ENCODE results near the gene TCEA2. TPM values are rescaled to one million over a fixed set of nuclear protein-coding genes. Genes with fewer than 3 reads are reported as not detected.

Gene TCEA2
- total RNA-seq, 1 experiment from 2014 or later: 38.5 TPM

DNA sequence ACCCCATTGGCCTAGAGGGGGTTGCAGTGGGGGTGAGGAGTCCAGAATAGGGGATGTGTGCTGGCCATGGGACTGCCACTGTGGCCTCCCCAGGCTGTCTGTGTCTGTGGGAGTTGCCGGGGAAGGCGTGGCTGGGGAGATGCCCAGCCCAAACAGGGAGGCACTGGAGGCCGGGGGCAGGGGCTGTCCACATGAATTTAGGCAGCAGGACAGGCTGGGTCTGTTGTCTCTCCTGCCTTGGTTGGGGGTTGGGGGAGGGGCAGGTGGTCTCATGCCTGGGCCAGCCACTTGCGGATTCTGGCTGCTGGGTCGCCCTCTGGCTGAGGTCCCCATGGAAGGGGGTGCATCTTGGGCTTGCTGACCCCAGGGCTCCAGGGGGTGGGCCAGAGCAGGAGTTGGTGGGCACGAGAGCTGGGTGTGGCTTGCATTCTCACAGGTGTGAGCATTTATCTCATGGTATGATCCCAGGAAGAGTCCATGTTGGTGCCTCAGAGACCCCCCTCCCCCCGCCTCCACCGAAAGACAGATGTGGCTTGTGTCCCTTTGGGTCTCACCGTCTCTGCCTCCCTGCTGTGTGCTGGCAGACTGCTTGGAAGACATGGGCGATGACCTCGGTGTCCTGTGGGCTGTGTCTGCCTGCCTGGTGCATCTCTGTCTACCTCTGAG is 17.5 kb upstream of the TCEA2 start:
- Histone ChIP-seq H3K4me3 (ENCODE audit: low read depth in 2 of 2, low read length in 2 of 2) (no peak overlapping the region), H3K9me3 (ENCODE audit: control insufficient read depth, insufficient read depth, low read depth, low read length) (no peaks in the 10 kb centered on the region), H3K4me1 (ENCODE audit: control insufficient read depth, insufficient read depth, low read length) (peaks cover 39% of the 10 kb centered on the region), H3K27me3 (ENCODE audit: control insufficient read depth, insufficient read depth, low read length) (no peaks in the 10 kb centered on the region), H3K27ac (ENCODE audit: low read length) (peak overlapping the region; percentile 62), H3K36me3 (ENCODE audit: control insufficient read depth, insufficient read depth, low read length) (no peaks in the 10 kb centered on the region)
- in situ Hi-C loops (cut with HindIII; ENCODE audit: low pct_unique_long_range_greater_than_20kb, low sequenced_read_pairs) (no loop called here), intact Hi-C loops (cut with micrococcal nuclease; ENCODE audit: unreplicated experiment) (no loop called here)
- no TSS peak for BruUV-seq (replicated peaks)
- TF ChIP-seq POLR2AphosphoS5 (IDR thresholded peaks at IDR 0.05; ENCODE audit: low read depth, low read length) (no peak), TCF7L2 (IDR thresholded peaks at IDR 0.05; ENCODE audit: low read depth, low read length) (no peak), SIN3A (IDR thresholded peaks at IDR 0.05; ENCODE audit: borderline replicate concordance, insufficient read depth, low read depth, low read length) (no peak)
- TF ChIP-seq, protein P1, sequence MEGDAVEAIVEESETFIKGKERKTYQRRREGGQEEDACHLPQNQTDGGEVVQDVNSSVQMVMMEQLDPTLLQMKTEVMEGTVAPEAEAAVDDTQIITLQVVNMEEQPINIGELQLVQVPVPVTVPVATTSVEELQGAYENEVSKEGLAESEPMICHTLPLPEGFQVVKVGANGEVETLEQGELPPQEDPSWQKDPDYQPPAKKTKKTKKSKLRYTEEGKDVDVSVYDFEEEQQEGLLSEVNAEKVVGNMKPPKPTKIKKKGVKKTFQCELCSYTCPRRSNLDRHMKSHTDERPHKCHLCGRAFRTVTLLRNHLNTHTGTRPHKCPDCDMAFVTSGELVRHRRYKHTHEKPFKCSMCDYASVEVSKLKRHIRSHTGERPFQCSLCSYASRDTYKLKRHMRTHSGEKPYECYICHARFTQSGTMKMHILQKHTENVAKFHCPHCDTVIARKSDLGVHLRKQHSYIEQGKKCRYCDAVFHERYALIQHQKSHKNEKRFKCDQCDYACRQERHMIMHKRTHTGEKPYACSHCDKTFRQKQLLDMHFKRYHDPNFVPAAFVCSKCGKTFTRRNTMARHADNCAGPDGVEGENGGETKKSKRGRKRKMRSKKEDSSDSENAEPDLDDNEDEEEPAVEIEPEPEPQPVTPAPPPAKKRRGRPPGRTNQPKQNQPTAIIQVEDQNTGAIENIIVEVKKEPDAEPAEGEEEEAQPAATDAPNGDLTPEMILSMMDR (IDR thresholded peaks at IDR 0.05): no peak
- TF ChIP-seq, protein P2, sequence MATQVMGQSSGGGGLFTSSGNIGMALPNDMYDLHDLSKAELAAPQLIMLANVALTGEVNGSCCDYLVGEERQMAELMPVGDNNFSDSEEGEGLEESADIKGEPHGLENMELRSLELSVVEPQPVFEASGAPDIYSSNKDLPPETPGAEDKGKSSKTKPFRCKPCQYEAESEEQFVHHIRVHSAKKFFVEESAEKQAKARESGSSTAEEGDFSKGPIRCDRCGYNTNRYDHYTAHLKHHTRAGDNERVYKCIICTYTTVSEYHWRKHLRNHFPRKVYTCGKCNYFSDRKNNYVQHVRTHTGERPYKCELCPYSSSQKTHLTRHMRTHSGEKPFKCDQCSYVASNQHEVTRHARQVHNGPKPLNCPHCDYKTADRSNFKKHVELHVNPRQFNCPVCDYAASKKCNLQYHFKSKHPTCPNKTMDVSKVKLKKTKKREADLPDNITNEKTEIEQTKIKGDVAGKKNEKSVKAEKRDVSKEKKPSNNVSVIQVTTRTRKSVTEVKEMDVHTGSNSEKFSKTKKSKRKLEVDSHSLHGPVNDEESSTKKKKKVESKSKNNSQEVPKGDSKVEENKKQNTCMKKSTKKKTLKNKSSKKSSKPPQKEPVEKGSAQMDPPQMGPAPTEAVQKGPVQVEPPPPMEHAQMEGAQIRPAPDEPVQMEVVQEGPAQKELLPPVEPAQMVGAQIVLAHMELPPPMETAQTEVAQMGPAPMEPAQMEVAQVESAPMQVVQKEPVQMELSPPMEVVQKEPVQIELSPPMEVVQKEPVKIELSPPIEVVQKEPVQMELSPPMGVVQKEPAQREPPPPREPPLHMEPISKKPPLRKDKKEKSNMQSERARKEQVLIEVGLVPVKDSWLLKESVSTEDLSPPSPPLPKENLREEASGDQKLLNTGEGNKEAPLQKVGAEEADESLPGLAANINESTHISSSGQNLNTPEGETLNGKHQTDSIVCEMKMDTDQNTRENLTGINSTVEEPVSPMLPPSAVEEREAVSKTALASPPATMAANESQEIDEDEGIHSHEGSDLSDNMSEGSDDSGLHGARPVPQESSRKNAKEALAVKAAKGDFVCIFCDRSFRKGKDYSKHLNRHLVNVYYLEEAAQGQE (IDR thresholded peaks at IDR 0.05; ENCODE audit: insufficient read depth in 1 of 2, low read depth in 2 of 2, low read length in 1 of 2): no peak
- DNase-seq (ENCODE audit: low read depth, low spot score): no peak
- ChIA-PET CTCF (interaction anchor here (0.7 kb wide), 1 partner anchor 74 kb away, joined by 5 read pairs; no protein-coding TSS in a partner anchor), POLR2A (no interaction called here)
- peak; percentile 12; the same call in 1 of the 2 replicates for ATAC-seq

DNA sequence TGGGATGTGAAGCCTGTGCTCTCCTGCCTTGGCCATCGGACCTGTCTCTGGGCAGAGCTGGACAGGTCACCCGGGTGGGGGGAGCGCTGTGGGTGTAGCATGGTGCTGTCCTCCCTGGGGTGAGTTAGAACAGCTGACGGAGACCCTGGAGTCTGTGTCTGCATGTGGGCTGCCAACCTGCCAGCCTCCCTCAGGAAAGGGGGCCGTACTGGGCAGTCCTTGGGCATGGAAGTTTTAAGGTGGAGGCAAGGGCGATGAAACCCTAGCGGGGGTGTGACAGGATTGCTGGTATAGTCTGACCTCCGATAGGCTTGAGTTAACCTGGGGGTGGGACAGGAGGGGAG is 16.0 kb upstream of the TCEA2 start:
- ChIA-PET CTCF (interaction anchor here (0.7 to 1.6 kb wide), 2 partner anchors 9 kb away, joined by 4 to 6 read pairs; no protein-coding TSS in a partner anchor), POLR2A (no interaction called here)
- Histone ChIP-seq H3K4me3 (ENCODE audit: low read depth in 2 of 2, low read length in 2 of 2) (no peak overlapping the region), H3K9me3 (ENCODE audit: control insufficient read depth, insufficient read depth, low read depth, low read length) (no peaks in the 10 kb centered on the region), H3K4me1 (ENCODE audit: control insufficient read depth, insufficient read depth, low read length) (peaks cover 54% of the 10 kb centered on the region), H3K27ac (ENCODE audit: low read length) (no peak overlapping the region), H3K36me3 (ENCODE audit: control insufficient read depth, insufficient read depth, low read length) (no peaks in the 10 kb centered on the region), H3K27me3 (ENCODE audit: control insufficient read depth, insufficient read depth, low read length) (no peaks in the 10 kb centered on the region)
- TF ChIP-seq TCF7L2 (IDR thresholded peaks at IDR 0.05; ENCODE audit: low read depth, low read length): no peak
- TF ChIP-seq SIN3A (IDR thresholded peaks at IDR 0.05; ENCODE audit: borderline replicate concordance, insufficient read depth, low read depth, low read length): no peak
- TF ChIP-seq, protein P1 (IDR thresholded peaks at IDR 0.05): no peak
- no peak for TF ChIP-seq POLR2AphosphoS5 (IDR thresholded peaks at IDR 0.05; ENCODE audit: low read depth, low read length)
- ATAC-seq (no peak), DNase-seq (ENCODE audit: low read depth, low spot score) (no peak)
- in situ Hi-C loops (cut with HindIII; ENCODE audit: low pct_unique_long_range_greater_than_20kb, low sequenced_read_pairs) (no loop called here), intact Hi-C loops (cut with micrococcal nuclease; ENCODE audit: unreplicated experiment) (no loop called here)
- no TSS peak for BruUV-seq (replicated peaks)

Measured in Panc1 (cell line).